NCI-H146 treated with DMSO at 0.1 percent for 48 hours (cell line): Measurements from ENCODE around the gene MMEL1.
"Not testable (repeated sequence)": the region's sequence is repeated elsewhere in the genome, so short reads cannot be mapped to it uniquely, and the experiment has no call there.

Experiments
- DNase-seq: peaks from one replicate; lab custom pipeline; 2025; ENCODE audit not compliant: unreplicated experiment; lab: John Stamatoyannopoulos, UW

Gene MMEL1, protein sequence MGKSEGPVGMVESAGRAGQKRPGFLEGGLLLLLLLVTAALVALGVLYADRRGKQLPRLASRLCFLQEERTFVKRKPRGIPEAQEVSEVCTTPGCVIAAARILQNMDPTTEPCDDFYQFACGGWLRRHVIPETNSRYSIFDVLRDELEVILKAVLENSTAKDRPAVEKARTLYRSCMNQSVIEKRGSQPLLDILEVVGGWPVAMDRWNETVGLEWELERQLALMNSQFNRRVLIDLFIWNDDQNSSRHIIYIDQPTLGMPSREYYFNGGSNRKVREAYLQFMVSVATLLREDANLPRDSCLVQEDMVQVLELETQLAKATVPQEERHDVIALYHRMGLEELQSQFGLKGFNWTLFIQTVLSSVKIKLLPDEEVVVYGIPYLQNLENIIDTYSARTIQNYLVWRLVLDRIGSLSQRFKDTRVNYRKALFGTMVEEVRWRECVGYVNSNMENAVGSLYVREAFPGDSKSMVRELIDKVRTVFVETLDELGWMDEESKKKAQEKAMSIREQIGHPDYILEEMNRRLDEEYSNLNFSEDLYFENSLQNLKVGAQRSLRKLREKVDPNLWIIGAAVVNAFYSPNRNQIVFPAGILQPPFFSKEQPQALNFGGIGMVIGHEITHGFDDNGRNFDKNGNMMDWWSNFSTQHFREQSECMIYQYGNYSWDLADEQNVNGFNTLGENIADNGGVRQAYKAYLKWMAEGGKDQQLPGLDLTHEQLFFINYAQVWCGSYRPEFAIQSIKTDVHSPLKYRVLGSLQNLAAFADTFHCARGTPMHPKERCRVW

DNA sequence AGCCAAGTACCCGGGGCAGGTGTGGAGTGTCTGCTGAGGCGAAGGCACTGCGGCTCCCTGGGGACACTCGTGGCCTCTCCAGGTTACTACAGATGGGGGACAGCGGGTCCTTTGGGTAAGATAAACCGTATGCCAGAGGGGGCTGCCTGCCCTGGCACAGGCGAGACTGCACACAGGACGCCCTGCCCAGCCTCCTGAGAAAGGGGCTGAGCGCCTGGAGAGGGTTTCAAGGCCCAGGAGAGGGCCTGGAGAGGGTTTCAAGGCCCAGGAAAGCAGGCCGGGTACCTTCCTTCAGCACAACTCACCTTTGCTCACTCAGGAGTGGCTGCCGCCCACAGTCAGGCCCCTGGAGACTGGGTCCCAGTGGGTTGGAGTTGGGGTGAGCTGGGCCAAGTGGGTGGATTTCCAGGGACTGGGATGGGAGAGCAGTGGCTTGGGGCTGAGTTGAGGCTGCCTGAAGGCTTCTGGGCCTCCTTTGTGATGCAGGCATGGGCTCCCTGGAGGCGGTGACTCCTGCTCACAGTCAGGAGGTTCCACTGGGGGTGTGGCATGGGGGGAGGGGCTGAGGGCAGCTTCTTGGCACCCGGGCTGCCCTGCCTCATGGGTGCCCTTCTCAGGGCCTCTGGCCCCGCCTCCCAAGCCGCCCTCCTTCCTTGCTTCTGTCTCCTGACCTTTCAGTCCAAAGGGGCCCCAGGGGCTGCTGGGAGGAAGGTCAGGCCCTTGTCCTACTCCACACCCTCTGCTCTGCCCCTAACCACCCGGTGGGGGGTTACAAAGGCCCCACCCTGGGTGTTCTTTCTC is at the start of gene MMEL1:
TSS of gene MMEL1 (minus strand) at position 456 of the 801 bp plus-strand sequence. CDS start 3,532 bp downstream, outside the sequence.
- no peak for DNase-seq

DNA sequence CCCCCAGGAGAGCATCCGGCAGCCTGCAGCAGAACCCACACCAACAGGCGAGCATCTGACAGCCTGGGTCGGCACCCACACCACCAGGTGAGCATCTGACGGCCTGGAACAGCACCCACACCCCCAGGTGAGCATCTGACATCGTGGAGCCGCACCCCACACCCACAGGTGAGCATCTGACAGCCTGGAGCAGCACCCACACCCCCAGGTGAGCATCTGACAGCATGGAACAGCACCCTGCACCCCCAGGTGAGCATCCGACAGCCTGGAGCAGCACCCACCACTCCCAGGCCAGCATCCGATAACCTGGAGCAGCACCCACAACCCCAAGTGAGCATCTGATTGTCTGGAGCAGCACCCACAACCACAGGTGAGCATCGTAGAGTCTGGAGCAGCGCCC is 43.9 kb upstream of the MMEL1 start:
- DNase-seq, result not testable (repeated sequence)

DNA sequence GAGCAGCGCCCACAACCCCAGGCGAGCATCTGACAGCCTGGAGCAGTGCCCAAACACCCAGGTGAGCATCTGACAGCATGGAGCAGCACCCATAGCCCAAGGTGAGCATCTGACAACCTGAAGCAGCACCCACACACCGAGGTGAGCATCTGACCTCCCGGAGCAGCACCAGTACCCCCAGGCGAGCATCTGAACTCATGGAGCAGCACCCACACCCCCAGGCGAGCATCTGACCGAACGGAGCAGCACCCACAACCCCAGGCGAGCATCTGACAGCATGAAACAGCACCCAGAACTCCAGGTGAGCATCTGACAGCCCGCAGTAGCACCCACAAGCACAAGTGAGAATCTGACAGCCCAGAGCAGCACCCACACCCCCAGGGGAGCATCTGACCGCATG is 38.8 kb upstream of the MMEL1 start:
- not testable (repeated sequence) for DNase-seq

DNA sequence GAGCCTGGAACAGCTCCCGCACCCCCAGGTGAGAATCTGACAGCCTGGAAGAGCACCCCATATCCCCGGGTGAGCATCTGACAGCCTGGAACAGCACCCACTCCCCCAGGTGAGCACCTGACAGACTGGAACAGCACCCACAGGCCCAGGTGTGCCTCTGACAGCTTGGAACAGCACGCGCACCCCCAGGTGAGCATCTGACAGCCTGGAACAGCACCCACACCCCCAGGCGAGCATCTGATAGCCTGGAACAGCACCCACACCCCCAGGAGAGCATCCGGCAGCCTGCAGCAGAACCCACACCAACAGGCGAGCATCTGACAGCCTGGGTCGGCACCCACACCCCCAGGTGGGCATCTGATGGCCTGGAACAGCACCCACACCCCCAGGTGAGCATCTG is 27.0 kb upstream of the MMEL1 start:
- DNase-seq, result not testable (repeated sequence)

DNA sequence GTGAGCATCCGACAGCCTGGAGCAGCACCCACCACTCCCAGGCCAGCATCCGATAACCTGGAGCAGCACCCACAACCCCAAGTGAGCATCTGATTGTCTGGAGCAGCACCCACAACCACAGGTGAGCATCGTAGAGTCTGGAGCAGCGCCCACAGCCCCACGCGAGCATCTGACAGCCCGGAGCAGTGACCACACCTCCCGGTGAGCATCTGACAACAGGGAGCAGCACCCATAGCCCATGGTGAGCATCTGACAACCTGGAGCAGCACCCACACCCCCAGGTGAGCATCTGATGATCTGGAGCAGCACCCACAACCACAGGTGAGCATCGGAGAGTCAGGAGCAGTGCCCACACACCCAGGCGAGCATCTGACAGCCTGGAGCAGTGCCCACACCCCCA is 25.1 kb upstream of the MMEL1 start:
- DNase-seq, result not testable (repeated sequence)

DNA sequence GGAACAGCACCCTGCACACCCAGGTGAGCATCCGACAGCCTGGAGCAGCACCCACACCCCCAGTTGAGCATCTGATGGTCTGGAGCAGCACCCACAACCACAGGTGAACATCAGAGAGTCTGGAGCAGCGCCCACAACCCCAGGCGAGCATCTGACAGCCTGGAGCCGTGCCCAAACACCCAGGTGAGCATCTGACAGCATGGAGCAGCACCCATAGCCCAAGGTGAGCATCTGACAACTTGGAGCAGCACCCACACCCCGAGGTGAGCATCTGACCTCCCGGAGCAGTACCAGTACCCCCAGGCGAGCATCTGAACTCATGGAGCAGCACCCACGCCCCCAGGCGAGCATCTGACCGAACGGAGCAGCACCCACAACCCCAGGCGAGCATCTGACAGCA is 24.3 kb upstream of the MMEL1 start:
- not testable (repeated sequence) for DNase-seq

DNA sequence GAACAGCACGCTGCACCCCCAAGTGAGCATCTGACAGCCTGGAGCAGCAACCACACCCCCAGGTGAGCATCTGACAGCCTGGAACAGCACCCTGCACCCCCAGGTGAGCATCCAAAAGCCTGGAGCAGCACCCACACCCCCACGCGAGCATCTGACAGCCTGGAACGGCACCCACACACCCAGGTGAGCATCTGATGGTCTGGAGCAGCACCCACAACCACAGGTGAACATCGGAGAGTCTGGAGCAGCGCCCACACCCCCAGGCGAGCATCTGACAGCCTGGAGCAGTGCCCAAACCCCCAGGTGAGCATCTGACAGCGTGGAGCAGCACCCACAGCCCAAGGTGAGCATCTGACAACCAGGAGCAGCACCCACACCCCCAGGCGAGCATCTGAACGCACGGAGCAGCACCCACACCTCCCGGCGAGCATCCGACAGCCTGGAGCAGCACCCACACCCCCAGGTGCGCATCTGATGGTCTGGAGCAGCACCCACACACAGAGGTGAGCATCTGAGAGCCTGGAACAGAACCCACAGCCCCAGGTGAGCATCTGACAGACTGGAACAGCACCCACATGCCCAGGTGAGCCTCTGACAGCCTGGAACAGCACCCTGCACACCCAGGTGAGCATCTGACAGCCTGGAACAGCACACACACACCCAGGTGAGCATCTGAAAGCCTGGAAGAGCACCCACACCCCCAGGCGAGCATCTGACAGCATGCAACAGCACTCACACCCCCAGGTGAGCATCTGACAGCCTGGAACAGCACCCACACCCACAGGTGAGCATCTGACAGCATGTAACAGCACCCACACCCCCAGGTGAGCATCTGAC is 23.0 kb upstream of the MMEL1 start:
- not testable (repeated sequence) for DNase-seq

DNA sequence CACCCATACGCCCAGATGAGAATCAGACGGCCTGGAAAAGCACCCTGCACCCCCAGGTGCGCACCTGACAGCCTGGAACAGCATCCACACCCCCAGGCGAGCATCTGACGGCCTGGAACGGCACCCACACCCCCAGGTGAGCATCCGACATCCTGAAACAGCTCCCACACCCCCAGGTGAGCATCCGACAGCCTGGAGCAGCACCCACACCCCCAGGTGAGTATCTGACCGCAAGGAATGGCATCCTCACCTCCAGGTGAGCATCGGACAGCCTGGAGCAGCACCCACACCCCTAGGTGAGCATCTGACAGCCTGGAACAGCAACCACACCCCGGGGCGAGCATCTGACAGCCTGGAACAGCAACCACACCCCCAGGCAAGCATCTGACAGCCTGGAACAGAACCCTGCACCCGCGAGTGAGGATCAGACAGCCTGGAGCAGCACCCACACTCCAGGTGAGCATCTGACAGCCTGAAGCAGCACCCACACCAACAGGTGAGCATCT is 21.7 kb upstream of the MMEL1 start:
- not testable (repeated sequence) for DNase-seq

DNA sequence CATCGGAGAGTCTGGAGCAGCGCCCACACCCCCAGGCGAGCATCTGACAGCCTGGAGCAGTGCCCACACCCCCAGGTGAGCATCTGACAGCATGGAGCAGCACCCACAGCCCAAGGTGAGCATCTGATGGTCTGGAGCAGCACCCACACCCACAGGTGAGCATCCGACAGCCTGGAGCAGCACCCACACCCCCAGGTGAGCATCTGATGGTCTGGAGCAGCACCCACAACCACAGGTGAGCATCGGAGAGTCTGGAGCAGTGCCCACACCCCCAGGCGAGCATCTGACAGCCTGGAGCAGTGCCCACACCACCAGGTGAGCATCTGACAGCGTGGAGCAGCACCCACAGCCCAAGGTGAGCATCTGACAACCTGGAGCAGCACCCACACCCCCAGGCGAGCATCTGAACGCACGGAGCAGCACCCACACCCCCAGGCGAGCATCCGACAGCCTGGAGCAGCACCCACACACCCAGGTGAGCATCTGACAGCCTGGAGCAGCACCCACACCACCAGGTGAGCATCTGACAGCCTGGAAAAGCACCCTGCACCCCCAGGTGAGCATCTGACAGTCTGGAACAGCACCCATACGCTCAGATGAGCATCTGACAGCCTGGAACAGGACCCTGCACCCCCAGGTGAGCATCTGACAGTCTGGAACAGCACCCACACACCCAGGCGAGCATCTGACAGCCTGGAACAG is 21.1 kb upstream of the MMEL1 start:
- DNase-seq, result not testable (repeated sequence)

DNA sequence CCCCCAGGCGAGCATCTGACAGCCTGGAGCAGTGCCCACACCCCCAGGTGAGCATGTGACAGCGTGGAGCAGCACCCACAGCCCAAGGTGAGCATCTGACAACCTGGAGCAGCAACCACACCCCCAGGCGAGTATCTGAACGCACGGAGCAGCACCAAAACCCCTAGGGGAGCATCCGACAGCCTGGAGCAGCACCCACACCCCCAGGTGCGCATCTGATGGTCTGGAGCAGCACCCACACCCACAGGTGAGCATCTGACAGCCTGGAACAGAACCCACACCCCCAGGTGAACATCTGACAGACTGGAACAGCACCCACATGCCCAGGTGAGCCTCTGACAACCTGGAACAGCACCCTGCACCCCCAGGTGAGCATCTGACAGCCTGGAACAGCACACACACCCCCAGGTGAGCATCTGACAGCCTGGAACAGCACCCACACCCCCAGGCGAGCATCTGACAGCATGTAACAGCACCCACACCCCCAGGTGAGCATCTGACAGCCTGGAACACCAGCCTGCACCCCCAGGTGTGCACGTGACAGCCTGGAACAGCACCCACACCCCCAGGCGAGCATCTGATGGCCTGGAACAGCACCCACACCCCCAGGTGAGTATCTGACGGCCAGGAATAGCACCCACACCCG is 20.2 kb upstream of the MMEL1 start:
- DNase-seq, result not testable (repeated sequence)

DNA sequence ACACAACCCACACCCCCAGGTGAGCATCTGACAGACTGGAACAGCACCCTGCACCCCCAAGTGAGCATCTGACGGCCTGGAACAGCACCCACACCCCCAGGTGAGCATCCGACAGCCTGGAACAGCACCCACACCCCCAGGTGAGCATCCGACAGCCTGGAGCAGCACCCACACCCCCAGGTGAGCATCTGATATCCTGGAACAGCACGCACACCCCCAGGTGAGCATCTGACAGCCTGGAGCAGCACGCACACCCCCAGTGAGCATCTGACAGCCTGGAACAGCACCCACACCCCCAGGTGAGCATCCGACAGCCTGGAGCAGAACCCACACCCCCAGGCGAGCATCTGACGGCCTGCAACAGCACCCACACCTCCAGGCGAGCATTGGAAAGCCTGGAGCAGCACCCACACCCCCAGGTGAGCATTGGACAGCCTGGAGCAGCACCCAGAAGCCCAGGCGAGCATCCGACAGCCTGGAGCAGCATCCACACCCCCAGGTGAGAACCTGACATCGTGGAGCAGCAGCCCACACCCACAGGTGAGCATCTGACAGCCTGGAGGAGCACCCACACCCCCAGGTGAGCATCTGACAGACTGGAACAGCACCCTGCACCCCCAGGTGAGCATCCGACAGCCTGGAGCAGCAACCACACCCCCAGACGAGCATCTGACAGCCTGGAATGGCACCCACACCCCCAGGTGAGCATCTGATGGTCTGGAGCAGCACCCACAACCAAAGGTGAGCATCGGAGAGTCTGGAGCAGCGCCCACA is 19.5 kb upstream of the MMEL1 start:
- not testable (repeated sequence) for DNase-seq

DNA sequence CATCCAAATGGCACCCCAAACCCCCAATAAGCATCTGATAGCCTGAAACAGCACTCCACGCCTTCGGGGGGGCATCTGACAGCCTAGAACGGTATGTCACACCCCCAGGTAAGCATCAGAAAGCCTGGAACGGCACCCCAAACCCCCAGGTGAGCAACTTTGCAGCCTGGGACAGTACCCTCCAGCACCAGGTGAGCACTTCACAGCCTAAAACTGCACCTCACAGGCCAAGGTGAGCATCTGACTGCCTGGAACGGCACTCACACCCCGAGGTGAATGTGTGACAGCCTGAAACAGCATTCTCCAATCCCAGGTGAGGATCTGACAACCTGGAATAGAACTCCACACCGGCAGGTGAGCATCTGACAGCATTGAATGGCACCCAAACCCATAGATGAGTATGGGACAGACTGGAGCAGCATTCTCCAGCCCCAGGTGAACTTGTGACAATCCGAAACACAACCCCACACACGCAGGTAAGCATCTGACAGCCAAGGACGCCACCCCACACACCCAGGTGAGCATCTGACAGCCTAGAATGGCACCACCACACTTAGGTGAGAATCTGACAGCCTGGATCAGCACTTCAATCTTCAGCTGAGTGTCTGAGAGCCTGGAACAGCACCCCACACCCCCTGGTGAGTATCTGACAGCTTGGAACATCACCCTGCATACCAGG is 18.3 kb upstream of the MMEL1 start:
- no peak for DNase-seq

DNA sequence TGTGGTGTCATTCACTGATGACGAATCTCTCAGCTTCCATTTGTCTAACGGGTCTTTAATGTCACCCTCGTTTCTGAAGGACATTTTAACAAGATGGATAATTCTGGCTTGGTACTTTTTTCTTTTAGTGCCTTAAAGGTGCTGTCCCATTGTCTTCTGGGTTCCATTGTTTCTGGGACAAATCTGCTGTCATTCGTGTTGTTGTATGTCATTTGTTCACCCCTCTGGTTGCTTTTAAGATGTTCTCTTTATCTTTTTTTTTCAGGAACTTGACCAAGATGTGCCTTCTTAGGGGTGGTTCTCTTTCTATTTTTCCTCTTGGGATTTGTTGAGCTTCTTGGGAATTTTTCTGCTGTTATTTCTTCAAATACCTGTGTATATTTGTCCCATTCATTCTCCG is 14.0 kb upstream of the MMEL1 start:
- no peak for DNase-seq

DNA sequence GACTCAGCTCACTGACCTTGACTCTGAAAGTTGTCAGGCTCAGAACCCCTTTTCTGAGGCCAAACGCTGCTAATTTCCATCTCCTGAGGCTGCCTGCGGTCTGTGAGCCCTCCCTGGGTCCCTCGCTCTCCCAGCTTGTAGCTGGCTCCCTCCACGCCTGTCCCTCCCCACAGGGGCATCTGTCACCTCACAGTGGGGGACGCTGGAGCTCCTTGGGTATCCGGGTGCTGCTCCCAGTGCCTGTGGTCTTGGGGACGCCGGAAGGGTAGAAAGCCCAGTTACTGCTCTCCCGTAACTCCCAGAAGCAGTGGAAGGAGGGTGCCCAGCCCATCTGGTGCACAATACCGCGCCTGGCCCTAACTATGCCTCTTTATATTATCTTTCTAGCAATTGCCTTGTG is 13.0 kb upstream of the MMEL1 start:
- DNase-seq, result no peak

DNA sequence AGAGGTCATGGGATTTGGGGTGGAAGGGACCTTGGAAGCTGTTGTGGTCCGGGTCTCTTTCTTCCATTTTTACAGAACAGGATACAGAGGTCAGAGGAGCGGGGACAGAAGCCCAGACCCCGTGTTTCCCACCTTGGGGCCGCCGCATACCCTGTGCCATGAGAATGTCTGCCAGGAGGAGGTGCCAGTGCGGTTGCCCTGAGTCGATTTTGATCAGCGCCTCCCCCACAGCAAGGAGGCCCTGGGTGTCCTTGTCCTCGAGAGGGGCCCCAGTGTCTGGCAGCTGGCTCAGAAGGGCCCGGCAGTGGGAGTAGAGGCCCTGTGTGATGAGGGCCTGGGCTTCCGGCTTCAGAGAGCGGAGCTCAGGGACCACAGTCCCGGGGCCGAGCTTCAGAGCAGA is 12.3 kb upstream of the MMEL1 start:
- no peak for DNase-seq

DNA sequence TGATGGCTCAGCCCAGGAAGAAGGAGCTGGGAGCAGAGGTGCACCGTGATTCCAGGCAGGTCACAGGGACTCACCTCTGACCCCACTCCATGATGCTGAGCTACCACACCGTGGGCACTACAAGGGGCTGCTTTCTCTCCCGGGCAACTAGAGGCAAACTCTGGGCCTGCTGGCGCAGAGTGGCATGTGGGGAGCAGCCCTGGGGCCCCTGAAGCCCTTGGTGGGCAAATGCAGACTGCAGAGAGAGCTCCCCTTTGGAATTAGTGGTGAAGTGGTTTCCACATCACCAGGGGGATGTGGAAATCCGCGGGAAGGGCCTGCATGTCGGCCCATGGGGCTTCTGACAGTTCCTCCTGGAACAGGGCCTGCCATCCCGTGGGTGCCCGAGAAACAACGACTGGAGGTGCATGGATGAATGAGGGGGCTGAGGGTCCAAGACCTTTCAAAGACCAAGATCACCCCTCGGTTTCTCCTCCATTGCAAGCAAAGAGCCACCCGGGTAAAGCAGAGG is 11.8 kb upstream of the MMEL1 start:
- DNase-seq, result no peak

DNA sequence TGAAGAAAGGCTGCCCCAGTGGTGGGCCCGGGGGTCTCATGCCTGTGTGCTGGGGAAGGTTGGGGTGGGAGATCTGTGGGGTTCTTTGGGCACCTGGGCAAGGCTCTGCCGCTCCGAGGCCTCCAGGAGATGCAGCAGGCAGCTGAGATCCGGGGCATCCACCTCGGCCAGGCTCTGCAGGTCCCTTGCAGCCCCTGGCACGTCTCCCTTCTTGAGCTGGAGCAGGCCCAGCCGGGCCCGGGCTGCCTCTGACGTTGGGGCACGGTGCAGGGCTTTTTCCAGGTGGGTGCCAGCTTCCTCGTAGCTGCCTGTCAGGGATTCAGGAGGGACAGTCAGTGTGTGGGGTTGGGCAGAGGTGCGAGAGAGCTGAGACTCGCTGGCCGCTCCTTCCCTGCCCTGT is 11.4 kb upstream of the MMEL1 start:
- DNase-seq, result no peak
